GM18909 (cell line): Measurements from ENCODE around the gene FRMD1.

Experiments
- ATAC-seq: cut with Tn5 transposase; IDR thresholded peaks from one replicate; pipeline ENCODE4 v1.9.1; 2021; ENCODE audit warnings: mild to moderate bottlenecking; ENCODE audit not compliant: unreplicated experiment, poor library complexity

Gene FRMD1

DNA sequence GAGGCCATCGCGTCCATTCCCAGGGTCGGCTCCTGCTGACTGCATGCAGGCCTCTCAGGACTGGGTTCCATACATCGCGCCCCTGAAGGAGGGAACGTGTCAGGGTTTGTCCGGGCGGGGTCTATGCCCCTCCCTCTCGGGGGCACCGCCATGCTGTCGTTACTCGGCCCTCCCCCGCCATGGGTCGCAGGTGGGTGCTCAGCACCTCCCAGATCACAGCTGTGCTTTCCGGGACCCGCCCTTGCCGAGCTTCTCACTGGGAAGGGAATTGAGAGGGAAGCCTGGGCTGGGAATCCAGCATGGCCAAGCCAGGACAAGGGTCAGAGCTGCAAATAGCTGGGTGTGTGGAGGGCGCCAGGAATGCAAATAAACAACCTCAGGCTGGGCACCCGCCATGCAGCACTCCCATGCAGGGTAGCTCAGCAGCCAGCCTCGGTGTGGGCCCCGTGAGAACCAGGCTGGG lies at the start of gene FRMD1:
Gene FRMD1, minus strand, starts transcription at position 270 of the 463 bp plus-strand sequence. Its CDS starts 118 bp downstream, at position 152.
- no peak for ATAC-seq

DNA sequence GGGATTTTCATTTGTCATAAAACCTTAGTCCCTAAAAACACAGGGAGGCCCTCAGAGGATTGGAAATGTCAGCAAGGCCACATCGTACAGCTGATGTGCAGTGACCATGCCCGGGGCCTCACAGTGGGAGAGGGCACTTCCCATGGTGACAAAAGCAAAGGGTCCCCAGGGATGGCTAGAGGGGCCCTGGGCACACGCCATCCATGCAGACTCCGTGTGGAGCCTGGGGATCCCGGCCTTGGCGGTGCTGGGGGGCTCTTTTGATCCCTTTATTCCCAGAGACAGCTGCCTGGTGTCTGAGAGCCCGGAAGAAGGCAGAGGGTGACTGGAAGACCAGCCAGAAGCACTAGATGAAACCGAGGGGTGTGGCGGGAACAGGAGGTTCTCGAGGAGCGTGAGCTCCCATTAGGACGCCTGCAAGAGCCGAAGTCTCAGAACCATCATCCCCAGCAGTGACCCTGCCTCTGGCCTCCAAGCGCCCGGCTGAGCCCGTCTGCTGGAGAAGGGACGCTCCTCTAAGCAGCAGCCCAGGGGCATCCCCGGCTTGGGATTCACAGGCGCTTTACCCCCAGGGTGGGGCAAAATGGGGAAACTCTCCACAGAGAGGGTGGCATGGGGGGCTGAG lies 49.1 kb upstream of the FRMD1 start:
- no peak for ATAC-seq

DNA sequence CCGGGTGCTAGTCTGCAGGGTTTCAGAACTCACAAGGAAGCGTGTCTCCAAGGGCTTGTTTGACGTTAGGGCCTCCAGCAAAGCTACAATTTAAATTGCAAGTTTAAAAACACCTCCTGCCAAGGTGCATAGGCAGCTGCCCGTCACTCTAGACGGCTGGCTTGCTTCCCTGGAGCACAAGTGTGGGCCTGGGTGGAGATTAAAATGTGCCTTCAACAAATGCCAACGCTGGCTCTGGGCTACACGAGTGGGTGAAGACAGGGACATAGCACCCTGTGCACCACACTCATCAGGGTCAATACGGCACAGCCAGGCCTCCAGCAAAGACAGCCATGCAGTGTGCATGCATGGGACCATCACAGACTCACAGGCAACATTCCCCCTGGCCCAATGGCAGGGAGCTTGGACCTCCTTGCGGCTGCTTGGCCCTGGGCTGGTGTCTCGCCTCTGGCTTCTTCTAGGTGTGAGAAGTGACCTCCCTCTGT lies 48.4 kb upstream of the FRMD1 start:
- ATAC-seq, result no peak

DNA sequence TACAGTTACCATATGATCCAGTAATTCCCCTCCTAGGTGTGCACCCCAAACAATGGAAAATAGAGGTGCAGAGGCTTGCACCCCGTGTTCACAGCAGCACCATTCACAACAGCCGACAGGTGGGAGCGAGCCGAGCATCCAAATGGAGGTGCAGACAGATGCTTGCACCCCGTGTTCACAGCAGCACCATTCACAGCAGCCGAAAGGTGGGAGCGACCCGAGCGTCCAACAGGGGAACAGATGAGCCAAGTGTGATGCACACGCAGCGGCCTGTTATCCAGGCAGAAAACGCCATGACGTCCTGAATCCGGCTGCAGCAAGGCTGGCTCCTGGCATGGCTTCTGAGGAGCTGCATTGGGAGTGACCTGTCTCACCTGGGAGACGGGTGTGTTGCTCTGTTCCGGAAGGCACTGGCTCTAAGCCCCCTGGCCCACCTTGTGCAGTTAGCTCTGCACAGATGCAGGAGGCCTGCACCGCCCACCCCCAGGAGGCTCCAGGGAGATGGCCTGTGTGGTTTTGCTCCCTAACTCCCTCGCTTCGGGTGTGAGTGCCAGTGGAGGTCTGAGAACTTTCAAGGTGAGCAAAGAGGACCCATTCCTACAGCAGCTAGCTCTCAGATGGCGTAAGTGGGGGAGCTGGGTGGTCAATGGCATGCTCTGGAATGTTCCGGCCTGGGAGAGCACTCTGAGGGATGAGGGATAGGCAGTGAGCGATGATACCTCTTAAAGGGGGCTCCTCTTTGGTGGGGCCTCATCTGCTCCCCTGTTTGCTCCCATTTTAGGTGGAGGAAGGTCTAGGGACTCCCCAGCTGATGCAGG lies 47.8 kb upstream of the FRMD1 start:
- no peak for ATAC-seq

DNA sequence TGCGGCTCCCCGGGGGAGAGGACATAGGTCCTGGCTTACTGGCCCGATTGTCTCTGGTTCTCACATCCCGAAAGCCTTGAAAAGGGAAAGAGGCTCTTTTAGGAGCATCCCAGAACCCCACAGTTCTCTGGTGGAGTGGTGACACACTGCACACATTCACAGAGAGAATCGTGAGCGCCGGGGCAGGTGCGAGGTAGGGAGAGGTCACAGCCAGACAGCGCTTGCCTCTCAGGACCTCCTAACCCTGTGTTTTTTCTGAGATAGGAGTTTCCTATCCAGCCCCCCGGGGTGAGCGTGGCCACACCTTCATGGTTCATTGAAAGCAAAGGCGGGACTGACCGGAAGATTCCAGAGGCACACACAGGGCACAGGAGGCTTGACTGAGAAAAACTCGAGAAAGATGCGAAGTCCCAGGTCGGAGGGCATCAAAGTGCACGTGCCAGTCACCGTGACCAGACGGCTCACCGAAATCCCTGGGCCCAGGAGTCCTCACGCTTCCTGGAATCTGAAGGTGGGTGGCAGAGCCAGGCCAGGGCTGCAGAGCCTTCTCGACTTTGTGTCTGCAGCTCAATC lies 46.5 kb upstream of the FRMD1 start:
- ATAC-seq, result no peak

DNA sequence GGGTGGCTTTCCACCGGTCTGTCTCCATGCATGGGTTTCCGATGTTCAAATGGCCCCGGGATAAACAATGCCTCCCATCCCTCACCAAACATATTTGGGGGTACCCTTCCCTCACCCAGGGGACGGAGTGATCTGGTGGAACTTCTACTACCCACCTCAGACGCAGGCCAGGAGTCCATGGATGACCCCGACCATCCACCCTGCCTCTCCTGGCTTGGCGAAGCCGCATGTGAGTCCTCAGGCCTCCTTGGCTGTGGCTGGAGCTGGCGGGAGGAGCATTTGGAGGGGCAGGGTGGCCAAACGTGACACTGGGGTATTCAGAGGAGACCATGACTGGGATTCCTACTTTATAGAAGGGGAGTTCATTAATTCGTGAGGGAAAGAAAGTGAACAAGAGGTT lies 45.9 kb upstream of the FRMD1 start:
- ATAC-seq, result no peak

DNA sequence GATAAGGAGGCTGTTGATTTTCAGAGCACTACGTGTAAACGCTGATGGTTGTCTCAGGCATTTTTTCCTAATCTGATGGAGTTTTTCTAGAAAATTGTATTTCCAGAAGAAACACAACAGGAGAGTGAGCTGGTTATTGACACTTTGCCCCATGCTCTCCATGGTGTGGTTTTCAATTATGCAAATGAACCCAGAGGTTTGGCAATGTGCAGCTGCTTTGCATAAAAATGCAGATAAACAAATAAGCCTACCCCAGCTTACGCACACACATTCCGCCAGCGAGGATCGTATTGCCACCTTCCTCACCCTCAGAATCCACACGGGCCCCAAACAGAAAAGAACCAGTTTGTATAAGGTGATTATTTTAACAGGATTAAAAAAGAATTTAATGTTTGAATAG lies 45.1 kb upstream of the FRMD1 start:
- ATAC-seq, result no peak

DNA sequence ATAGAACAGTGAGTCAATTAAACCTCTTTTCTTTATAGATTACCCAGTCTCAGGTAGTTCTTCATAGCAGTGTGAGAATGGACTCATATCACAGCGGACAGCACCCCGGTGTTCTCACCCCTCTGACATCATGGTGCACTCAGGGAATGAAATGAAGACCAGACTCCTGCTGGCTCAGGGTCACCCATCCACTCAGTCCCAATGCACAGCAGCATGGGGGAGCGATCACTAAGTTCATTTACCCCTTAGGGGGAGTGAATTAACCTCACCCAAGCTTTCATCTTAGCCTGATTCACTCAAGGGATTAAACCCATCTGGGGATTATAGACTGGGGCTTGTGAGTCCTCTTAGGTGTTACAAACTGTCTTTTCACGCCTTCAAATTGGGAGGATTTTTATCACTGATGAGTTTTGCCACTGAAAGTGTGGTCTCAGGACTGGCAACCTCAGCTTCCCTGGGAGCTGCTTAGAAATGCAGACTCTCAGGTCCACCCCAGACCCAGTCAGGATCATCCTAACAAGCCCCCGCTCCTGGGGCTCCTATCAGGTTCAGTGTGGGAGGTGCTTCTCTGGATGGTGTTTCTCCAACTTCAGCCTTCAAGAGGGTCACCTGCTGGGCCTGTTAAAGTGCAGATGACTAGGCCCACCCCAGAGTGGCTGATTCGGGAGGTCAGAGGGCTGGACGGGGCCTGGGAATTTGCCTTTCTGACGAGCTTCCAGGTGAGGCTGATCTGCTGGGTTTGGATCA lies 44.3 kb upstream of the FRMD1 start:
- ATAC-seq, result no peak

DNA sequence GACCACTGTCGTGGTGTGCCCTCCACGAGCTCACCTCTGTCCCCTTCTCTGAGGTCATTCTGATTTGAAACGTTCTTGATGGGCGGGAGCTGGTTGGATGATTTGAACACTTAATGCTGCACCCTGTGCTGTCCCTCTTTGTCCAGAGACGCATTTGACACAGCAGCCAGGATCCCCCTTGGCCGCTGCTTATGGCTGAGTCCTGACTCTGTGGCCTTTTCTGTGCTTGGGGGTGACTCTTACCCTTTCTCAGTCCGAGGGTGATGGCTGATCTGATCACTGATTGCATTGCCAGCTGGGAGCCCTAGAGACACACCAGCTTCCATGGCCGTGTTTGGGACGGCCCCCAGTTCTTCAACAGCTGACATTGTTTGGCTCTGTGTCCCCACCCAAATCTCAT lies 43.5 kb upstream of the FRMD1 start:
- ATAC-seq, result no peak

DNA sequence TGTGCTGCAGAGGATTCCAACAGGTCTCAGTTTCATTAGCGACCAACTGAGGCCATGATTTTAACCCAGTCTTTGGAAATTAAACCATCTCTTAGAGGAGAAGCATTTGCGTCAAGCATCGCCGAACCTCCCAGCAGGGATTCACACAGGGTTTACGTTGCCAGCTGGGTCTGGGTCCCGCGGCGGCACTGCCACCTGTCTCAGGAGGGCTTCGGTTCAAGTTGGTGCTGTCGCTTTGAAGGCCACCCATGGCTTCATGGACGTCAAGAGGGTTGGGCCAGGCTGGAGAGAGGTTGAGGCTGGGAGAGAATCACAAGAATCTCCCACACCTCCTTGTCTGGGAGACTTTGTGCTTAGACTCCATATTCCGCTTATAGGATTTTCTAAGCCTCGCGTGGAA lies 43.0 kb upstream of the FRMD1 start:
- ATAC-seq, result no peak

DNA sequence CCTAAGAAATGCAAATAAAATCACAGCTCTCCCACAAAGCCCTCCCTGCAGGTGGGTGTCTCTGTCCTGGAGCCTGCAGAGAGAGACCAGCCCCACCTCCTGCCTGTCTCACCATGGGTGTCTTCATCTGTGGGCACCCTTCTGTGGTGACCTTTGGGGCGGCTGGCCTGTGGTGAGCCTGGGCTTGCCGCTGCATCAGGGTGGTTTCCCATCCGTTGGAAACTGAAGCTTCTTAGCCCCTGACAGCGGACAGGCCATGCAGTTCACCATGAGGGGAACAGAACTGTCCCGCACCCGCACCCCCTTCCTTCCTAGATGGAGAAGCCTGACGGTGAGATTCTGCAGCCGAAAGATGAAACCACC lies 42.3 kb upstream of the FRMD1 start:
- no peak for ATAC-seq

DNA sequence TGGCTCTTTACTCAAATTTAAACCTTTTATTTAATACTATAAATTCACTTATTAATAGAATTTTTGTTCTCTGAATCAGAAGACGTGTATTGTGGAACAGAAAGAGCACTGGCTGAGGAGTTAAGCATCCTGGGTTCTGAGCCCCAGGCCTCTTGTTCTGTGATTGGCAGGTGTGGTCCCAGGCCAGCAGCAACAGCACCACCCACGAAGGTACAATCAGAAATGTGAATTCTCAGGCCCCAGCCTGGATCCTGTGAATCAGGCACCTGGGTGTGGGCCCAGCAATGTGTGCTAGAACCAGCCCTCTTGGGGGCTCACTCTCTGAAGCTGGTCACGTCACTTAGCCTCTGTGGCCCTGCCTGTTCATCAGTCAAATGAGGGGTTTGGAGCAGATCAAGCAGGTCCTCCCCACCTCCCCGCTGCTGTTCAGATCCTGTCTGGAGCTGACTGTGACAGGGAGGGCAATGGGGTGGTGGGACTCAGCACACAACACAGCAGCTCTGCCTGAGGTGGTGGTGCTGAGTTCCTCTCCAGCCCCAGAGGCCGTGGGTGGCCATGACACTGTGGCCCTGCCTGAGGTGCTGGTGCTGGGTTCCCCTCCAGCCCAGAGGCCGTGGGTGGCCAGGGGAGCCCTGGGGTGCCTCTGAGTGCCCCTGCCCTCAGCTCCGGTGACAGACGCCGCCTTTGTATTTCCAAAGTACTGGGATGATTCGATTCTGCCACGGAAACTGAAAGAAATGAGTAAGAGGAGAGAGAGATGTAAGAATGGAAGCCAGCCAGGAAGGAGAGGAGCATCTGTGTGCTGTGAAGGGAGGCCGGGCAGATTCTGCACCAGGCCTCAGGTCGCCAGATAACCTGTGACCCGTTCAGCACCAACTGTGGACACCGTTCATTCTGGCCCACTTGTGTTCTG lies 41.6 kb upstream of the FRMD1 start:
- no peak for ATAC-seq

DNA sequence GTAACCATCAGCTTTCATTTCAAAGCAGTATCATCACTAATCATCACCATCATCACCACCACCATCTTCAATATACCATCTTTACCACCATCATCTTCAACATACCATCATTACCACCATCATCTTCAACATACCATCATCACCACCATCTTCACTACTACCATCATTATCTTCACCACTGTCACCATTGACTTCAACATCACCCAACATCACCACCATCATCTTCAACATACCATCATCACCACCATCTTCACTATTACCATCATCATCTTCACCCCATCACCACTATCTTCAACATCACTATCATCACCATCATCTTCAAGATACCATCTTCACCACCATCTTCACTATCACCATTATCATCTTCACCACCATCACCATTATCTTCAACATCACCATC lies 40.5 kb upstream of the FRMD1 start:
- ATAC-seq, result no peak

DNA sequence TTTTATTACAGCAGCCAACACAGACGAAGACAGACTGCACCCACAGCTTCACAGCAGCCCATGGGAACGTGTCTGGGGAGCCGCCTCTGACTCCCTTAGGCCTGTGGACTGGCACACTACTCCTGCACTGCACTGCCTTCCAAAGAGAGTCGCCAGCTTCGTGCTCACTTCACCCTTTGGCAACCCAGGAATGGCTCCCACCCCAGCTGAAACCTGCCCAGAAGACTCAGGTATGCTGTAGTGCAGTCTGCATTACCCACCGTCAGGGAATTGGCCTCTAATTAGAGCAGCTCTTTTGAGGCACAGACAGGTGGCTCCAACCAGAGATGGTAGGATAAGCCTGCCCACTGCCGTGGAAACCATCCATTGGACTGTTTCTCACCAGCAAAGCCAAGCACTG lies 39.9 kb upstream of the FRMD1 start:
- ATAC-seq, result no peak

DNA sequence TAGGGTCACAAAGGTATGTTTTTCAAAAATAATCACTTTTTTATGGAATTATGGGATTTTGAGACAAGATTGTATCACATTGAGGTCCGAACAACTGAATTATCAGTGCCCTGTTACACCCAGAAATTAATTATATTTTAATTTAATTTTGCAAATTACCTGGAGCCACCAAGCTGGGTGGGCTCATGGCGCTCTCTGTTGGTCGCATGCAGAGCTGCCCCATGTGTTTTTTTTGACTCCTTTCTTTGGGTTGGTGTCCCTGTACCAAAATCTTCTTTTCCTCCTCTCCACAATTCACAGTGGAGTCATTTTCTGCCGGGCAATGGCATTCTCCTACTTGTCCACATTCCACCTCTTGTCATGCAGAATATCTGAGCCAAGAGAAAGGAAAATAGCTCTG lies 38.9 kb upstream of the FRMD1 start:
- no peak for ATAC-seq

DNA sequence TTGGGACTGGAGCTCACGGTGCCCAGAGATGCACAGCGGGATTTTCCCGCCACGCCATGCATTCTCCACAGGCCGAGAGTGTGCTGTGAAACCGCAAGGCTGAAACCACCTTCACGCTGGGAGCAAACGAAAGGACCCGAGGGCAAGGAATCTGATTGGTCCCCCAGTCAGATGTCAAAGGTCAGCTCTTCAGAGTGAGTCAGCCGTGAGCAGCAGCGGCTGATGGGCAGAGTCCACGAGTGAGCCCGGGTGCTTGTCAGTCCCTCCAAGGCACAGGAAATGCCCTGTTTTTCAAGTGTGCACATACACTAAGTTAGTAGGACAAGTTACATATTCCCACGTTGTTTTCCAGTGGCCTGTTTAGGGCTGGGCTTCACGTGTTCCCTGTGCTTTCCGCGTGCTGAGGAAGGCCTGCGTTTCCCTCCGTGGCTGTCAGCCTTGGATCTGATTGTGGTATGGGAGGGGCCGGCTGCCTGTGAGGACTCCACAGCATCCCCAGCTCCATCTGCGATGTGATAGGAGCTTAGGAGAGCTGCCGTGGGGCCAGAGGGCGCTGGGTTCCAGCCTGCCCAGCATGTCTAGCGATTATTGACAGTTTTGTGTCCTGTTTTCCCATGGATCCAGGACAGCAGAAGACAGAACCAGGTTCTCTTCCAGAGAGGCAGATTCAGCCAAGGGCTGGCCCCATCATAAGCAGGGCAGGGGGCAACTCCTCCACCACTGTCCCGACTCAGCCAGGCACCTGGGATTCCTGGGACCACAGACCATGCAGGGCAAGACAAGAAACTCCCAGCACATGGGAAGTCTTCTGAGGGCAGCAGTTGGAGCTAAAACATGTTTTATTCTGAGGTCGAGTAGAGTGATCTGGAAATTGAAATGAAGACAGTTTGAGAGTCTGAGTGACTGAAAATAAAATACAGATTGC lies 38.2 kb upstream of the FRMD1 start:
- no peak for ATAC-seq

DNA sequence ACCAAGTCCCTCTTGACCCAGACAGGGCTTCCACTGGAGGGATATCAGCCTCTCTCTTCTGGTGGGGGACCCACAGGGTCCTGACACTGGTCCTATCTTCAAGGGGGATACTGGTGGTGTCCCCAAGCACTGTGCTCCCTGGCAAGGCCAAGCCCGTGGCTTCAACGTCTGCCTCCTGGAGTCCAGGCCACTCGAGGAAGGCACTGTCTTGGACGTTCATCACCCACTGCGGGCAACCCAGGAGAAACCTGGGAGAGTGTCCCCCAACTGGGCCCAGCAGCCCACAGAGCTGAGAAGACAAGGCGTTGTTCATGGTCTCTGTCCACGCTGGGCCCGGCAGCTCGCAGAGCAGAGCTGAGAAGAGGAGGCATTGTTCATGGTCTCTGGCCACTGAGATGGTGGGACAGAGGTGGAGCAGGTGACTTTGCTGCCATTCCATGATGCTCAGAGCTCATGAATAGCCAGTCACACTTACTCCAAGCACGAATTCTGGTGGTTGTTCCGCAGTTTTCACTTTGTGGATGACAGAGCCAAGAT lies 37.5 kb upstream of the FRMD1 start:
- ATAC-seq, result no peak

DNA sequence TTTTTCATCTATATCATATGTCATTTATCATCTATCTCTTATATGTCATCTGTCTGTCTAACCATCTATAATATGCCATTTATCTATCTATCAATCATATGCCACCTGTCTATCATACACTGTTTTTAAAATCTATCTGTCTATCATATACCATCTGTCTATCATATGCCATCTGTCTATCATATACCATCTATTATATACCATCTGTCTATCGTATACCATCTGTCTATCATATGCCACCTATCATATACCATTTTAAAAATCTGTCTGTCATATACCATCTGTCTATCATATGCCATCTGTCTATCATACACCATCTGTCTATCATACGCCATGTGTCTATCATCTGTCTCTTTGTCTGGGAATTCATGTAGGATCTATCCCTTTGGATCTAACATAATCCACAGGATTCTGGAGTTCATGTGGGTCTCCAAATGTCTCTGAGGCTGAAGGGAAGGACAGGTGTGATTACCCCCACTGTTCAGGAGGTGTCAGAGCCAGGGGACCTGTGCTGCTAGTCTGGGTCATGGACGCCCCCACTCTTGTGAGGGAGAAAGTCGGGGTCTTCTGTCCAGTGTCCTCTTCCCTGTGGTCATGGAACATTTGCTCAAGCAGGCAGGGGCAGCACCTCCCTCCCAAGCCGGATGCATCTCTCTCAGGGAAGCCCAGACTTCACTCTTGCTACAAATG lies 36.9 kb upstream of the FRMD1 start:
- ATAC-seq, result no peak
